ENCODE data around the gene OR51B5.
"Not testable (repeated sequence)": the region's sequence is repeated elsewhere in the genome, so short reads cannot be mapped to it uniquely, and the experiment has no call there.

The OR51B5 gene

GRCh38 chr11:5303626-5304025, 39.7 kb downstream of the OR51B5 start:
- no peak overlapping the region for H3K4me3 ChIP-seq (ENCODE audit: low read depth, low read length)
- TF ChIP-seq CTCF (IDR thresholded peaks at IDR 0.05; ENCODE audit: borderline replicate concordance, insufficient read depth, low read depth, low read length): no peak

GRCh38 chr11:5301846-5302245, 41.5 kb downstream of the OR51B5 start, which contains the start of gene OR51B4:
Gene OR51B4, minus strand, starts transcription at chr11:5301946. Its CDS starts 0 bp downstream, at chr11:5301946.
- no peak for TF ChIP-seq CTCF (IDR thresholded peaks at IDR 0.05; ENCODE audit: borderline replicate concordance, insufficient read depth, low read depth, low read length)
- H3K4me3 ChIP-seq (ENCODE audit: low read depth, low read length): no peak within 1 kb of the TSS

GRCh38 chr11:5300251-5300650, 43.1 kb downstream of the OR51B5 start:
- no peak overlapping the region for H3K4me3 ChIP-seq (ENCODE audit: low read depth, low read length)
- no peak for TF ChIP-seq CTCF (IDR thresholded peaks at IDR 0.05; ENCODE audit: borderline replicate concordance, insufficient read depth, low read depth, low read length)

- no peak for TF ChIP-seq CTCF (IDR thresholded peaks at IDR 0.05; ENCODE audit: borderline replicate concordance, insufficient read depth, low read depth, low read length)
- no peak overlapping the region for H3K4me3 ChIP-seq (ENCODE audit: low read depth, low read length)
These were observed 44.9 kb downstream of the OR51B5 start for GRCh38 chr11:5298451-5298850.

- H3K4me3 ChIP-seq (ENCODE audit: low read depth, low read length): no peak overlapping the region
- no peak for TF ChIP-seq CTCF (IDR thresholded peaks at IDR 0.05; ENCODE audit: borderline replicate concordance, insufficient read depth, low read depth, low read length)
These were observed 45.5 kb downstream of the OR51B5 start for GRCh38 chr11:5297721-5298323.

- H3K4me3 ChIP-seq (ENCODE audit: low read depth, low read length): not testable (repeated sequence)
These were observed 48.9 kb downstream of the OR51B5 start for GRCh38 chr11:5294342-5294995.

GRCh38 chr11:5293028-5293427, 50.3 kb downstream of the OR51B5 start:
- no peak for TF ChIP-seq CTCF (IDR thresholded peaks at IDR 0.05; ENCODE audit: borderline replicate concordance, insufficient read depth, low read depth, low read length)
- no peak overlapping the region for H3K4me3 ChIP-seq (ENCODE audit: low read depth, low read length)

All from GM12875 (cell line).